ENCODE measurements around the gene CYP1B1.

The CYP1B1 gene

GRCh38 chr2:38073211-38074057 lies 2.5 kb downstream of the CYP1B1 start:
- DNase-seq = peak in 1 of 2 donors; percentile 15
- peak overlapping the region; percentile 74 to 94 for H3K4me3 Mint-ChIP-seq
- peaks cover 49% of the 10 kb centered on the region for H3K4me1 Mint-ChIP-seq
- H3K27ac Mint-ChIP-seq = peak overlapping the region in 1 of 2 donors; percentile 100
- H3K9me3 Mint-ChIP-seq = no peaks in the 10 kb centered on the region
- H3K27me3 Mint-ChIP-seq = peaks cover 41% of the 10 kb centered on the region
- no peak for ATAC-seq

DNA sequence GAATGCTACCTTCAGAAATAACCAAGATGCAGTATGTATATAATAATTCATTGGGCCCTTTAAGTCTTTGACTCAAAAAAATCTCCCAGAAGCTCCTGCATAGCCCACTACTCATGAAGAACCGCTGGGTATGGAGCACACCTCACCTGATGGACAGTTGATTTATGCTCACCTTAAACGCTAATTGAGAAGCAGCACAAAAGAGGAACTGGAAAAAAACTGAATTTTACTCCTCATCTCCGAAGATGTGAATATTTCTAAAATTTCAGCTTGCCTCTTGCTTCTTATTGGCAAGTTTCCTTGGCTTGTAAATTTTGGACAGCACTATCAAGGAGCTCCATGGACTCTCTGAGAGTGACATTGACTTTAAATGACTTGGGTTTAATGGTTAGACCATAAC lies 5.5 kb downstream of the CYP1B1 start:
- Mint-ChIP-seq H3K27ac (no peak overlapping the region), H3K9me3 (no peaks in the 10 kb centered on the region), H3K27me3 (peaks cover 29% of the 10 kb centered on the region), H3K4me3 (no peak overlapping the region), H3K4me1 (peaks cover 29% of the 10 kb centered on the region)
- DNase-seq = no peak
- ATAC-seq = no peak

GRCh38 chr2:38068234-38068633 lies 7.7 kb downstream of the CYP1B1 start:
- H3K27me3 Mint-ChIP-seq = peaks cover 7% of the 10 kb centered on the region
- H3K4me1 Mint-ChIP-seq = peaks cover 7% of the 10 kb centered on the region
- no peak for DNase-seq
- ATAC-seq = no peak
- no peaks in the 10 kb centered on the region for H3K9me3 Mint-ChIP-seq
- no peak overlapping the region for H3K27ac Mint-ChIP-seq
- no peak overlapping the region for H3K4me3 Mint-ChIP-seq

- DNase-seq (no peak), ATAC-seq (no peak)
- H3K4me1 Mint-ChIP-seq = peaks cover 6% of the 10 kb centered on the region
- H3K9me3 Mint-ChIP-seq = no peaks in the 10 kb centered on the region
- no peaks in the 10 kb centered on the region for H3K27me3 Mint-ChIP-seq
- no peak overlapping the region for H3K27ac Mint-ChIP-seq
- H3K4me3 Mint-ChIP-seq = no peak overlapping the region
Observed at GRCh38 chr2:38066421-38067115, 9.4 kb downstream of the CYP1B1 start.

DNA sequence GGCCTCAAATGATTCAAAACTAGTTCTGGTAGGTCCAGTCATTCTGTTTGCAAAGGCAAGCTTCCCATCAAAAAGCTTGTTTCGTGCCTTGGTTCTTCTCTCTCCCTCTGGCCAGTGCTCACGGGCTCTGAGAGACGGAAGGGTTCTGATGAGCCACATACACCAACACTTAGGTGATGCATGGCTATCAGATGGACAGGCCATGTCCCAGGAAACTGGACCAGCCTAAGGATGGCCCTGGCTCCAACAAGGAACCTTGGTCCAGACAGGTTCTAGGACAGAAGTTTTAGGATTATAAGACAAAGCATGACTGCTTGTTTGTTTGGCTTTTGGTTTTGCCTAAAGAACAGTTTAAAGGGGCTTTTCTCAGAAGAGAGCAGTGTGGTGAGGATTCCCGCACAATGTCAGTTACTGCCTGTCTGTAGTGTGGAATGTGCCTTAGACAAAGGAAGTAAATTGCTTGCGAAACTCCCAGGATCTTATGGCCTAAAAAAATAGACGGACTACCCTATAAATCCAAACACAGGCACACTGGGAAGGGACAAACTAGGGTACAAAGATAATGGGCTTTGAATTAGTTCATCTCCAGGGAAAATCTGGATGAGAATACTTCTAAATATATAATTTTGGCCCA lies 10.3 kb downstream of the CYP1B1 start:
- DNase-seq (no peak), ATAC-seq (no peak)
- Mint-ChIP-seq H3K27me3 (peaks cover under 1% of the 10 kb centered on the region), H3K4me3 (no peak overlapping the region), H3K27ac (no peak overlapping the region), H3K4me1 (peaks cover 6% of the 10 kb centered on the region), H3K9me3 (no peaks in the 10 kb centered on the region)

DNA sequence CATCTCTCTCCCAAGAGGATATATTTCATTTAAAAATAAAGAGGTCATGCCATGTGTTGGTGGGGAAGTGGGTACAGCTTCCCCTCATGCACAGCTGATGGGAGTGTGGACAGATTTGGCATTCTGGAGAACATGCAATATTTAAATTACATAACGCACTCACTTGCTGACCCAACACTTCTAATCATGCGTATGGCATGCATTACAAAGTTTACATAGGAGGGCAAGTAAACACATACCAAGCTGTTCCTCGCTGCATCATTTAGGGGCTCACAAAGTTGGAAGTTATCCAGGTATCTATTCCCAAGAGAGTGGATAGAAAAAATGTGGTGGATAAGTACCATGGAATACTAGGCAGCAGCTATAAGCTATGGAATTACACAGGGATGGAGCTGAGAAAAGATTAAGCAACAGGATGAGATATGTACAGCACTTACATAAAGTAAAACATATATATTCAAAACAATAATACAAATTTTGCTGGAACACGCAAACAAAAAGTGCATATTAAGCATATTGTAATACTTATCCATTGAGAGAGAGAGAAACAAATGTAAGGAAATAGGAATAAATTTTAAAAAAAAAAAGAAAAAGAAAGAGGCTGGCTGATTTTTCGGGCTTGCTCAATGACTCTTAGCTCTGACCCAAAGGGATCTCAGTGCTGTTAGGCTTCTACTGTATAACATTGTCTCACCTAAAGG lies 11.0 kb downstream of the CYP1B1 start:
- Mint-ChIP-seq H3K9me3 (no peaks in the 10 kb centered on the region), H3K27ac (peak overlapping the region in 1 of 2 donors; percentile 6), H3K4me3 (no peak overlapping the region), H3K4me1 (peaks cover 6% of the 10 kb centered on the region), H3K27me3 (peaks cover 8% of the 10 kb centered on the region)
- ATAC-seq (no peak), DNase-seq (no peak)

DNA sequence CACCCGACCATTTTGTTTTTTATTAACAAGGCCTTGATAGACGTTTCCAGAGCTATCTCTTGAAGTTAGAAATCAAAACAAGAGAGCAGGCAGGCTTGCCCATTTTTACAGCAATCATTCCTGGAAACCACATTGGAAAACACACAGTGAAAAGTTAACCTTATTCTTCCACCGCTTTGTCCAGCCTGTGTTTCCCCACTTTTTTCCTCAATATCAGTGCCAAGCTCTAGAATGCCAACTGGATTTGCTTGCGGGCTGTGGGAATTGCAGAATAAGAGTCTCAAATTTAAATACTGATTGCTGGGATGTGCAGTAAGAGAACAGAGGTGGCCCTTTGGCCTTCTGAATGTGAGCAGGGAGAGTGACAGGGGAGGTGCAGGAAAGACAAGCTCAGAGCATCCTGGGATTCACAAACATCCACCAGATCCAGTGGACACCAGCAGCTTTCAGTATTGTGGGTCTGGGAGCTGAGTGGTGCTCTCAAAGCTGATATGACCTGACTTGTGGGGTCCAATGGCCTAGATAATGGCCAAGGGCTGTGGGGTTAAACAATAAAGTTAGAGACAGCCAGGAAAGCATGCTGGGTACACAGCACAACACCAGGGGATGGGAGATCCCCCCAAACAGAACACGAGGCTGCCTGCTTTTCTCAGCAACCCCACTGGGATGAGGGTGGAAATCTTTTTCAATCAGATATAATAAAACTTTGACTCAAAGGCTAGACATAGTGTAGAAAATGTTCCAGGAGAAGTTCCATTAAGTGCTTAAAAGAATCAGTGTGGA lies 15.5 kb downstream of the CYP1B1 start:
- Mint-ChIP-seq H3K9me3 (no peaks in the 10 kb centered on the region), H3K4me3 (no peak overlapping the region), H3K27me3 (peaks cover 22% of the 10 kb centered on the region), H3K4me1 (peaks cover 31% of the 10 kb centered on the region), H3K27ac (no peak overlapping the region)
- DNase-seq (no peak), ATAC-seq (no peak)

DNA sequence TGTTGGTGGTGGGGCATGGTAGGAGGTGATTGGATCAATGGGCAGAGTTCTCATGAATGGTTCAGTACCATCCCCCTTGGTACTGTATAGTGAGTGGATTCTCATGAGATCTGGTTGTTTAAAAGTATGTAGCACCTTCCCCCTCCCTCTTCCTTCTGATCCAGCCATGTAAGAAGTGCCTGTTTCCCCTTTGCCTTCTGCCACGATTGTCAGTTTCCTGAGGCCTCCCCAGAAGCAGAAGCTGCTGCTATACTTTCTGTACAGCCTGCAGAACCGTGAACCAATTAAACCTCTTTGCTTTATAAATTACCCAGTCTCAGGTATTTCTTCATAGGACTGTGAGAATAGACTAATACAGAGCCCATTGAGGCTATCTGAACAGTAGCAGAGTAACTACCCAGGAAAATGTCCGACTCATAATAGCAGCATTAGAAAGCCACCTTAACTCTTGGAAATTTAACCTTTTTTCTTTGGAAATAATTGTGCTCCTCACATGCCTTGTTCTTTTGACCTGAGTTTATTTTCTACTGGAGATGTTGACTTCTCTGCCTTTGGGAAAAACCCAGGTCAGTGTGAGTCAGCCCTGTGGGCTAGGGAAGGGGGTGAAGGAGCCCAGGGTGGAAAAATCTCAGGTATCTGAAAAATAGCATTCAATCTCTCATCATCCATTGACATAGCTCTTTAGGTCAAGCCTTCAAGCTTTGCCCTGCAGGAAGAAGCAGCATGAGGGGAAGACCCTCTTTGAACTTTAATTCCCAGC lies 18.1 kb downstream of the CYP1B1 start:
- DNase-seq (no peak), ATAC-seq (peak; percentile 50)
- Mint-ChIP-seq H3K4me3 (peak overlapping the region; percentile 12 to 14), H3K4me1 (peaks cover 31% of the 10 kb centered on the region), H3K9me3 (no peaks in the 10 kb centered on the region), H3K27me3 (peaks cover 22% of the 10 kb centered on the region), H3K27ac (peak overlapping the region in 1 of 2 donors; percentile 75)

DNA sequence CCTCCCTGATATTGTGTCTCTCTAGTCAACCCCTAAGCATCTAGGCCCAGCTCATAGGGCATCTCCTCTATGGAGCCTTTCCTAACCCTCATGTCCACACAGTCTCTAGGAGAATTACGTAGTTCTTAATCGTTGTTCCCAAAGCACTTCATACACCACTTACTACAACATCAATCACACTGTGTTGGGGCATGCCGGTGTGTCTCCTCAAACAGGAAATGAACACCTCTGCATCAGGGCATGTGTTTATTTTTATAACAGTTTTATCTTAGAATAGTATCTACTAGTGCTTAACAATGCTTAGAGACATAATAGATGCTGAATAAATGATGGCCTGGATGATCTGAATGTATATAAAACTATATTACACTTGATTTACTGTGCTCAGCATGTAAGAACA lies 19.7 kb downstream of the CYP1B1 start:
- Mint-ChIP-seq H3K27ac (no peak overlapping the region), H3K27me3 (peaks cover 22% of the 10 kb centered on the region), H3K4me1 (peaks cover 31% of the 10 kb centered on the region), H3K9me3 (no peaks in the 10 kb centered on the region), H3K4me3 (no peak overlapping the region)
- no peak for DNase-seq
- no peak for ATAC-seq

GRCh38 chr2:38045811-38046210 lies 30.1 kb downstream of the CYP1B1 start:
- no peak overlapping the region for H3K4me3 Mint-ChIP-seq
- H3K4me1 Mint-ChIP-seq = no peaks in the 10 kb centered on the region
- DNase-seq (no peak), ATAC-seq (no peak)
- peaks cover 0 to 8% of the 10 kb centered on the region in 2 donors for H3K9me3 Mint-ChIP-seq
- H3K27ac Mint-ChIP-seq = no peak overlapping the region
- H3K27me3 Mint-ChIP-seq = peaks cover 28% of the 10 kb centered on the region

DNA sequence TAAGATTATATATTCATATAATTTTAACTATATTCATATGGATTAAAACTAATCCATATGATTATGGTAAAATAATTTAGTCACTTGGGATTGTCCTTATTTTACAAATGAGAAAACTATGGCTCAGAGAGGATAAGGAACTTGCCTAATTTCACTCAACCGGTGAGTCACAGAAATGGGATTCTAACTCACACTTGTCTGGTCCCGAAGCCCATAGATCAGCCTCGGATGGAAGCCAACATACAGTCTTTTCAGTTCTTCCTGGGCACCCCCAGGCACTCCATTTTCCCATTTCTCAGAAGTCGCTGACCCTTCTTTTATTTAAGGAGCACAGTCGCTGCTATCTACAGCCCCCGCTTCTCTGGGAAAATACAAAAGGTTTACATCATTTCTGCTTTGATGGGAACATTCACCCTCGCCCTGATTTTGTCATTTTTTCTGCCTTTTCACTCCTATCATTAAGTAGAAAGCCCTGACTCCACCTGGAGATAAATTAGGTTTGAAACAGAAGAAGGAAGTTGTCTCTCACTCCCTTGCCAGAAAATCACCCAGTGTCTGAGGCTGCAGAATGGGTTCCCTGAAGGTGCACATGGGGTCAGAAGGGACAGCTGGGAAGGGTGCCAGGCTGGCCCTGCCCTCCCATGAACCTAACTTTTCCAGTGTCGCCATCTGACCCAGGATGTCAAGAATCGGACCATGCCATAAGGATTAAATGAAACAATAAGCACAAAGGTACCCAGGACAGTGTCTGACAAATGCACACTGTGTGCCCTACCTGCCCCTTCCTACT lies 36.6 kb downstream of the CYP1B1 start:
- ATAC-seq (no peak), DNase-seq (no peak)
- Mint-ChIP-seq H3K9me3 (peaks cover 0 to 8% of the 10 kb centered on the region in 2 donors), H3K4me3 (no peak overlapping the region), H3K27ac (no peak overlapping the region), H3K27me3 (peaks cover 62% of the 10 kb centered on the region), H3K4me1 (peaks cover 9% of the 10 kb centered on the region)

GRCh38 chr2:38038682-38039081 lies 37.3 kb downstream of the CYP1B1 start:
- Mint-ChIP-seq H3K9me3 (peaks cover 0 to 8% of the 10 kb centered on the region in 2 donors), H3K27ac (peak overlapping the region in 1 of 2 donors; percentile 60), H3K4me3 (peak overlapping the region; percentile 79 to 84), H3K4me1 (peaks cover 9% of the 10 kb centered on the region), H3K27me3 (peaks cover 64% of the 10 kb centered on the region)
- no peak for DNase-seq
- ATAC-seq = no peak

- Mint-ChIP-seq H3K9me3 (peaks cover 0 to 8% of the 10 kb centered on the region in 2 donors), H3K4me1 (peaks cover 9% of the 10 kb centered on the region), H3K4me3 (peak overlapping the region; percentile 79 to 84), H3K27me3 (peaks cover 64% of the 10 kb centered on the region), H3K27ac (peak overlapping the region; percentile 60 to 93)
- peak; percentile 25 to 59 for DNase-seq
- ATAC-seq = peak; percentile 92
Observed at GRCh38 chr2:38037757-38038621, 38.0 kb downstream of the CYP1B1 start.

Data from stimulated activated naive CD8-positive, alpha-beta T cell treated with anti-CD3 and anti-CD28 coated beads, Interleukin-15, amount 100 ng/mL, for 72 hours (primary cell).